ENCODE measurements around the gene POLRMT. TPM values are rescaled to one million over a fixed set of nuclear protein-coding genes. Genes with fewer than 3 reads are reported as not detected.

POLRMT gene
- total and polyA plus RNA-seq, 3 experiments from 2014 or later = 58.8 to 77.3 (median 75.2) TPM

DNA sequence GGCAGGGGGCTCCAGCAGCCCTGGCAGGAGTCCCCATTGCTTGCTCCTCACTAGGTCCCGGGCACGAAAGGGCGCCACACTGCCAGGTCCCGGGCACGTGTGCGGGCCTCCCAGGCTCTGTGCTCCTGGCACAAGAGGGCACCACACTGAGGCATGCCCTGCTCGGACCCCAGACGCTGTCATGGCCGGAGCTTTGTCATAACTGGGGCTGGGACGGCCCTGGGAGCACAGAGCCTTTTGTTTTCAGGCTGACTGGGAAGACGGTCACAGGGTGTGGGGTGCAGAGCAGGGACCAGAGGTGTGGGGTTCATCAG lies 53.5 kb downstream of the POLRMT start:
- CTCF ChIA-PET = no interaction called here
- POLR2A ChIA-PET = no interaction called here
- Mint-ChIP-seq H3K27ac (no peak overlapping the region), H3K36me3 (peaks cover 0 to 40% (median 1%) of the 10 kb centered on the region in 3 donors), H3K4me1 (peaks cover 11 to 17% (median 12%) of the 10 kb centered on the region in 3 donors), H3K27me3 (no peaks in the 10 kb centered on the region), H3K9me3 (no peaks in the 10 kb centered on the region), H3K4me3 (no peak overlapping the region)
- DNase-seq = no peak
- Histone ChIP-seq H3K27ac (ENCODE audit: low read depth, low read length) (no peak overlapping the region), H3K4me3 (ENCODE audit: low read length) (no peak overlapping the region), H3K27me3 (ENCODE audit: insufficient read depth, low read length, poor library complexity, severe bottlenecking) (no peaks in the 10 kb centered on the region), H3K9me3 (ENCODE audit: low read length) (no peaks in the 10 kb centered on the region), H3K4me1 (ENCODE audit: insufficient read depth, low read length) (peaks cover 10% of the 10 kb centered on the region), H3K36me3 (ENCODE audit: insufficient read depth, low read length) (no peaks in the 10 kb centered on the region)

DNA sequence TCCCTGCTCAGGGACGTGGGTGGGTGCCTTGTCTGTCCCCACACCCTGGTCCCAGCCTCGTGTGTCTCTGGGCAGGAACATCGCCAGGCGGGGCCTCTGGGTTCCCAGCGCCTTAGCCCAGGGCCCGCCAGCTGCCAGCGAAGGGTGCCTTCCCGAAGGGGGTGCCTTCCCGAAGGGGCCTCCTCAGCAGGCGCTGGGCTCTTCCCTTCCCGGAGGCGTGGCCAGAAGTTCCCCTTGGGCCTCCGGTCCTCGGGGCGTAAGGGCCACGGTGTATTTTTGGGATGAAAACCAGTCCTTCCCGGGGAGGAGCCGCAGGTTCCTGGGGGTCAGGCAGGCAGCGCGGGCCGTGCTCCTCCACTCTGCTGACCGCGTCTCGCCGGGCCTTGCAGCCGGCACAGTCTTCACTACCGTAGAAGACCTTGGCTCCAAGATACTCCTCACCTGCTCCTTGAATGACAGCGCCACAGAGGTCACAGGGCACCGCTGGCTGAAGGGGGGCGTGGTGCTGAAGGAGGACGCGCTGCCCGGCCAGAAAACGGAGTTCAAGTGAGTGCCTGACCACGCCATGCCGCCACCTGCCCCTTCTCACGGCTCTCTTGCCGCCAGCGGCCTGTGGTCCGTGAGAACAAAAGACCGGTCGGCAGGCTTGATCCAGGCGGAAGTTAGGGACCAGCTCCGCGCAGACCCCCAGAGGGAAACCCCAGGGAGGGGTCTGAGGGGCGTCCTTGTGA lies 54.1 kb downstream of the POLRMT start:
- H3K4me3 ChIP-seq (ENCODE audit: low read length) = no peak overlapping the region
- DNase-seq = peak in 1 of 5 donors; percentile 44
- peaks cover 14% of the 10 kb centered on the region for H3K4me1 ChIP-seq (ENCODE audit: insufficient read depth, low read length)
- H3K27ac Mint-ChIP-seq = peak overlapping the region in 1 of 8 donors; percentile 54
- no peaks in the 10 kb centered on the region for H3K9me3 ChIP-seq (ENCODE audit: low read length)
- H3K27ac ChIP-seq (ENCODE audit: low read depth, low read length) = no peak overlapping the region
- H3K9me3 Mint-ChIP-seq = no peaks in the 10 kb centered on the region
- no peaks in the 10 kb centered on the region for H3K27me3 Mint-ChIP-seq
- no peak overlapping the region for H3K4me3 Mint-ChIP-seq
- CTCF ChIA-PET = no interaction called here
- POLR2A ChIA-PET = no interaction called here
- H3K27me3 ChIP-seq (ENCODE audit: insufficient read depth, low read length, poor library complexity, severe bottlenecking) = no peaks in the 10 kb centered on the region
- H3K36me3 ChIP-seq (ENCODE audit: insufficient read depth, low read length) = no peaks in the 10 kb centered on the region
- H3K4me1 Mint-ChIP-seq = peaks cover 16 to 22% (median 17%) of the 10 kb centered on the region in 3 donors
- H3K36me3 Mint-ChIP-seq = peaks cover 0 to 40% (median 1%) of the 10 kb centered on the region in 3 donors

DNA sequence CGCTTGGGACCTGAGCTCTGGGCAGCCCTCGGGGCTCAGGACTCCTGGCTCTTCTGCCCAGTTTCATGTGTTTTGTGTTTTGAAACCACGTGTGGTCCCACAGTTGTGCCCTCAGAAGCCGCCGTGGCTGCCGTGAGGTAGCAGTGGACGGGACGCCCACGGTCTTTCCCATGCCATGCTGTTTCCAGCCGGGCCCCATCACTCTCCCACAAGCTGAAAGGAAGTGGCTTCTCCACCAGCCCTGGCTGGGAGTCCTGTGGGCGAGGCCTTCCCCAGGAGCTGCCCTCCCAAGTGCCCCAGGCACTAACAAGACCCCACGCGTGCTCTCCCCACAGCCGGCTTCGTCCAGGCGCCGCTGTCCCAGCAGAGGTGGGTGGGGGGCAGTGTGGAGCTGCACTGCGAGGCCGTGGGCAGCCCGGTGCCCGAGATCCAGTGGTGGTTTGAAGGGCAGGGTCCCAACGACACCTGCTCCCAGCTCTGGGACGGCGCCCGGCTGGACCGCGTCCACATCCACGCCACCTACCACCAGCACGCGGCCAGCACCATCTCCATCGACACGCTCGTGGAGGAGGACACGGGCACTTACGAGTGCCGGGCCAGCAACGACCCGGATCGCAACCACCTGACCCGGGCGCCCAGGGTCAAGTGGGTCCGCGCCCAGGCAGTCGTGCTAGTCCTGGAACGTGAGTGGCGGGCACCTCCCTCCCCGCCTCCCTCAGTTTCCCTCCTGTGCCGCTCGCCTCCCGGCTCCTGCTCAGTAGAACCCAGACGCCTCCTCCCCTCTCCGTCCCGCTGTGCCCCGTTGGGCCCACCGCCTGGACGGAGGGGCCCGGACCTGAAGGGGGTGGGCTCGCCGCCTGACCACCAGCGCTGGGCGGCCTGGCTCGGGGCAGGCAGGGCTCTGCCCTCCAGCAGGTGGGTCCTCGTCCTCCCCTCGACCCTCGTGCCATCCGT lies 55.6 kb downstream of the POLRMT start:
- CTCF ChIA-PET = interaction anchor here (1.0 kb wide), 1 partner anchor 59 kb away, joined by 3 read pairs; no protein-coding TSS in a partner anchor
- Histone ChIP-seq H3K27me3 (ENCODE audit: insufficient read depth, low read length, poor library complexity, severe bottlenecking) (no peaks in the 10 kb centered on the region), H3K27ac (ENCODE audit: low read depth, low read length) (no peak overlapping the region), H3K9me3 (ENCODE audit: low read length) (no peaks in the 10 kb centered on the region), H3K4me3 (ENCODE audit: low read length) (no peak overlapping the region), H3K36me3 (ENCODE audit: insufficient read depth, low read length) (no peaks in the 10 kb centered on the region), H3K4me1 (ENCODE audit: insufficient read depth, low read length) (peaks cover 23% of the 10 kb centered on the region)
- H3K27ac Mint-ChIP-seq = no peak overlapping the region
- DNase-seq = peak in 1 of 5 donors; percentile 46
- H3K4me3 Mint-ChIP-seq = no peak overlapping the region
- POLR2A ChIA-PET = no interaction called here
- peaks cover 23 to 30% (median 23%) of the 10 kb centered on the region in 3 donors for H3K4me1 Mint-ChIP-seq
- H3K36me3 Mint-ChIP-seq = peaks cover 0 to 32% (median 0%) of the 10 kb centered on the region in 3 donors
- H3K27me3 Mint-ChIP-seq = no peaks in the 10 kb centered on the region
- H3K9me3 Mint-ChIP-seq = no peaks in the 10 kb centered on the region

DNA sequence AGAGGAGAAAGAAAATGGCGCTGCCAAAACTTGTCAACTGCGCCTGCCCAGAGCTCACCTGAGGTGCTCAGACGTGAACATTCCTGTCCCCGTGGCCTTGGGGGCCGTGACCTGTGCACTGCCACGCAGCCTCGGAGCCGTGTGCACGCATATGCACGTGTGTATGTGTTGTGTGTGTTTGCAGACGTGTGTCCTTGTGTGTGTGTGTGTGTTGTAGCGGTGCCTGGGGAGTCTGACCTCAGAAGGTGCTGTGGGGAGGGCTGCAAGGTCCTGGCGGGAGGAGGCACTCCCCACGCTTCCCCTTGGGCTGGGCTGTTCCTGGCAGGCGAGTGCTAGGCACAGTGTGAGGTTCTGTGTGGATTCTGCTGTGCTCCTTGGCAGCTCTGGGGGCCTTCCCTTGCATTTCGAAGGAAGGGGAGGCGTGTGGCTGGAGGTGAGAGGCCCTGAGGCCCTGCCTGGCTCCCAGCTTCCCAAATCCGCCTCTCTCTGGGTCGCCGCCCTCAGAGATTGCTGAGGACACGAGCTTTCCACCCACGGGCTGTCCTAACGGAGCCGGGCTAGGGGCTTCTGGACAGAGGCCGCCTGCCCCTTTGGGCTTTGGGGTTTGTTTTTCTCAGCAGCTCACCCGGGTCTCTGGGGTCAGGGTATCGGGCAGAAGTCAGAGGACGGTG lies 56.4 kb downstream of the POLRMT start:
- H3K4me1 ChIP-seq (ENCODE audit: insufficient read depth, low read length) = peaks cover 23% of the 10 kb centered on the region
- POLR2A ChIA-PET = no interaction called here
- Mint-ChIP-seq H3K27me3 (peaks cover 0 to 2% of the 10 kb centered on the region in 2 donors), H3K4me1 (peaks cover 23 to 30% (median 25%) of the 10 kb centered on the region in 3 donors), H3K9me3 (no peaks in the 10 kb centered on the region), H3K36me3 (peaks cover 0 to 33% (median 0%) of the 10 kb centered on the region in 3 donors), H3K4me3 (no peak overlapping the region), H3K27ac (no peak overlapping the region)
- H3K27me3 ChIP-seq (ENCODE audit: insufficient read depth, low read length, poor library complexity, severe bottlenecking) = no peaks in the 10 kb centered on the region
- no peak for DNase-seq
- CTCF ChIA-PET = interaction anchor here (1.3 to 2.9 kb wide), 2 partner anchors 8 to 65 kb away, joined by 3 to 11 read pairs; no protein-coding TSS in a partner anchor
- no peaks in the 10 kb centered on the region for H3K36me3 ChIP-seq (ENCODE audit: insufficient read depth, low read length)
- H3K4me3 ChIP-seq (ENCODE audit: low read length) = no peak overlapping the region
- no peaks in the 10 kb centered on the region for H3K9me3 ChIP-seq (ENCODE audit: low read length)
- H3K27ac ChIP-seq (ENCODE audit: low read depth, low read length) = no peak overlapping the region

- no peaks in the 10 kb centered on the region for H3K9me3 ChIP-seq (ENCODE audit: low read length)
- no peaks in the 10 kb centered on the region for H3K36me3 ChIP-seq (ENCODE audit: insufficient read depth, low read length)
- H3K27me3 Mint-ChIP-seq = peaks cover 0 to 9% of the 10 kb centered on the region in 2 donors
- H3K27ac Mint-ChIP-seq = no peak overlapping the region
- H3K27me3 ChIP-seq (ENCODE audit: insufficient read depth, low read length, poor library complexity, severe bottlenecking) = no peaks in the 10 kb centered on the region
- no peak for DNase-seq
- H3K4me3 ChIP-seq (ENCODE audit: low read length) = no peak overlapping the region
- H3K36me3 Mint-ChIP-seq = peaks cover 0 to 34% (median 0%) of the 10 kb centered on the region in 3 donors
- peaks cover 29 to 40% (median 33%) of the 10 kb centered on the region in 3 donors for H3K4me1 Mint-ChIP-seq
- ChIA-PET CTCF (interaction anchor here (1.0 to 2.9 kb wide), 4 partner anchors 9 to 158 kb away, joined by 3 to 11 read pairs (median 6); no protein-coding TSS in a partner anchor), POLR2A (no interaction called here)
- peak overlapping the region in 2 of 7 donors; percentile 44 to 63 for H3K4me3 Mint-ChIP-seq
- no peaks in the 10 kb centered on the region for H3K9me3 Mint-ChIP-seq
- H3K27ac ChIP-seq (ENCODE audit: low read depth, low read length) = no peak overlapping the region
- H3K4me1 ChIP-seq (ENCODE audit: insufficient read depth, low read length) = peaks cover 23% of the 10 kb centered on the region
These were observed 57.5 kb downstream of the POLRMT start for GRCh38 chr19:575527-576506.

DNA sequence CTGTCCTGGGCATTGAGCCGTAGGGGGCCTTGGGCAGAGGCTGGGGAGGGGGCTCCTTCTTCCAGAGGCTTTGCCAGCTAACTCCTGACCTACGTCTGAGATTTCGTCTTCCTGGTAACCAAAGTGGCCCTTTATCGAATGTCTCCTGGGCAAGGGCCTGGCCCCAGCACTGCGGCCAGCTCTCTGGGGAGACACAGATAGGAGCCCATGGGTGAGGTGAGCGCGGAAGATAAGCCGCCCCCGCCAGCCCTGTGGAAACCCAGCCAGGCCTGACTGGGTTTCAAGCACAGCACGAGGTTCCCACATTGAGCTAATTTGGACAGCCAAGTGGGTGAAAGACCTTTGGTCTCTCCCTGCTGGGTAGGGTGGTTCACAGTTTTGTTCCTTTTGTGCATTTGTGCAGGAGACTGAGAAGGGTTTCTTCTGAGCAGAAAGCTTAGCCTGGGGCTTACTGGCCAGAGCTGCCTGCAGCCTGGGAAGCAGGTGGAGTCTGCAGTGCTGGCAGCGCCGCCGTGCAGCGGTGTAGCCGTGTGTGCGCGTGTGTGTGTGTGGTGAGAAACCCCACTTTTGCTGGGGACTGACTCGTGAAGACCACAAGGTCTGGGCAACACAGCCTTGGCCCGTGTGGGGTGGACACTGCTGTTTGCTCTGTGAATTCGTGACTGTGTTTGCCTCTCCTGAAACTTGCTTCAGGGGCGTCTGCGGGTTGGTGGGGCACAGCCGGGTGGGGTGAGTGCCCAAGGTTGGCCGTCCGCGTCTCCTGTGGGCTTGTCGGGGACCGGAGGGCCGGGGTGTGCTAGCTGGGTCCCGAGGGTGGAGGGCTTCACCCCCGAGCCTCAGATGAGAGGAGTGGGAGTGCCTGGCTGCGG lies 58.4 kb downstream of the POLRMT start:
- Mint-ChIP-seq H3K27ac (peak overlapping the region in 6 of 8 donors; percentile 32 to 77 (median 64)), H3K4me1 (peaks cover 31 to 45% (median 35%) of the 10 kb centered on the region in 3 donors), H3K9me3 (peaks cover 0 to under 1% (median 0%) of the 10 kb centered on the region in 5 donors), H3K27me3 (peaks cover 0 to 13% of the 10 kb centered on the region in 2 donors), H3K36me3 (peaks cover 0 to 28% (median 0%) of the 10 kb centered on the region in 3 donors), H3K4me3 (peak overlapping the region; percentile 61 to 99 (median 74))
- ChIA-PET CTCF (interaction anchor here (1.0 to 2.9 kb wide), 4 partner anchors 10 to 159 kb away, joined by 3 to 11 read pairs (median 6); no protein-coding TSS in a partner anchor), POLR2A (interaction anchor here (0.5 kb wide), 1 partner anchor 59 kb away, joined by 6 read pairs; no protein-coding TSS in a partner anchor)
- H3K36me3 ChIP-seq (ENCODE audit: insufficient read depth, low read length) = no peaks in the 10 kb centered on the region
- H3K27ac ChIP-seq (ENCODE audit: low read depth, low read length) = peak overlapping the region; percentile 65
- peak in 1 of 5 donors; percentile 42 for DNase-seq
- no peaks in the 10 kb centered on the region for H3K27me3 ChIP-seq (ENCODE audit: insufficient read depth, low read length, poor library complexity, severe bottlenecking)
- peaks cover 23% of the 10 kb centered on the region for H3K4me1 ChIP-seq (ENCODE audit: insufficient read depth, low read length)
- H3K4me3 ChIP-seq (ENCODE audit: low read length) = no peak overlapping the region
- H3K9me3 ChIP-seq (ENCODE audit: low read length) = no peaks in the 10 kb centered on the region

All from CD8-positive, alpha-beta memory T cell (primary cell).